ENCODE results near the gene ATXN1.

ATXN1 gene

GRCh38 chr6:16754274-16754673 is 7.0 kb downstream of the ATXN1 start:
- Histone ChIP-seq H3K4me1 (ENCODE audit: low read depth, poor library complexity, severe bottlenecking) (peaks cover 27% of the 10 kb centered on the region), H4K20me1 (ENCODE audit: insufficient read depth) (no peaks in the 10 kb centered on the region), H2AFZ (ENCODE audit: low read depth) (no peak overlapping the region), H3K4me3 (IDR thresholded peaks at IDR 0.05; ENCODE audit: insufficient read depth, low read depth, low read length) (no peak overlapping the region), H3K9ac (no peak overlapping the region), H3K4me2 (no peak overlapping the region), H3K27me3 (ENCODE audit: insufficient read depth, low read depth) (no peaks in the 10 kb centered on the region), H3K27ac (no peak overlapping the region), H3K79me2 (ENCODE audit: insufficient read depth, low read depth) (peaks cover 58% of the 10 kb centered on the region), H3K36me3 (ENCODE audit: insufficient read depth) (no peaks in the 10 kb centered on the region; the same call in 1 of the 2 replicates)
- no peak for TF ChIP-seq CTCF (conservative IDR thresholded peaks at IDR 0.05; ENCODE audit: low read depth, low read length)

- Histone ChIP-seq H3K27ac (no peak overlapping the region), H3K9ac (no peak overlapping the region), H4K20me1 (ENCODE audit: insufficient read depth) (no peaks in the 10 kb centered on the region), H2AFZ (ENCODE audit: low read depth) (no peak overlapping the region), H3K79me2 (ENCODE audit: insufficient read depth, low read depth) (peaks cover 56% of the 10 kb centered on the region), H3K4me2 (no peak overlapping the region), H3K36me3 (ENCODE audit: insufficient read depth) (no peaks in the 10 kb centered on the region; the same call in 1 of the 2 replicates), H3K4me1 (ENCODE audit: low read depth, poor library complexity, severe bottlenecking) (peaks cover 22% of the 10 kb centered on the region), H3K4me3 (IDR thresholded peaks at IDR 0.05; ENCODE audit: insufficient read depth, low read depth, low read length) (no peak overlapping the region), H3K27me3 (ENCODE audit: insufficient read depth, low read depth) (no peaks in the 10 kb centered on the region)
- TF ChIP-seq CTCF (conservative IDR thresholded peaks at IDR 0.05; ENCODE audit: low read depth, low read length), result no peak
These were observed 7.9 kb downstream of the ATXN1 start for GRCh38 chr6:16753341-16753740.

- Histone ChIP-seq H3K27me3 (ENCODE audit: insufficient read depth, low read depth) (no peaks in the 10 kb centered on the region), H3K79me2 (ENCODE audit: insufficient read depth, low read depth) (peaks cover 52% of the 10 kb centered on the region), H3K4me2 (no peak overlapping the region), H3K9ac (no peak overlapping the region), H3K4me3 (IDR thresholded peaks at IDR 0.05; ENCODE audit: insufficient read depth, low read depth, low read length) (no peak overlapping the region), H2AFZ (ENCODE audit: low read depth) (no peak overlapping the region), H3K36me3 (ENCODE audit: insufficient read depth) (no peaks in the 10 kb centered on the region; the same call in 1 of the 2 replicates), H3K4me1 (ENCODE audit: low read depth, poor library complexity, severe bottlenecking) (peaks cover 13% of the 10 kb centered on the region), H4K20me1 (ENCODE audit: insufficient read depth) (no peaks in the 10 kb centered on the region), H3K27ac (no peak overlapping the region)
- TF ChIP-seq CTCF (conservative IDR thresholded peaks at IDR 0.05; ENCODE audit: low read depth, low read length), result no peak
These were observed 8.9 kb downstream of the ATXN1 start for GRCh38 chr6:16752206-16752866.

GRCh38 chr6:16751251-16751946 is 9.9 kb downstream of the ATXN1 start:
- TF ChIP-seq CTCF (conservative IDR thresholded peaks at IDR 0.05; ENCODE audit: low read depth, low read length), result no peak
- no peak overlapping the region for H3K4me2 ChIP-seq
- no peak overlapping the region for H3K4me3 ChIP-seq (IDR thresholded peaks at IDR 0.05; ENCODE audit: insufficient read depth, low read depth, low read length)
- H3K79me2 ChIP-seq (ENCODE audit: insufficient read depth, low read depth), result peaks cover 43% of the 10 kb centered on the region
- no peak overlapping the region for H3K27ac ChIP-seq
- H3K4me1 ChIP-seq (ENCODE audit: low read depth, poor library complexity, severe bottlenecking), result peaks cover 3% of the 10 kb centered on the region
- no peak overlapping the region for H3K9ac ChIP-seq
- H3K36me3 ChIP-seq (ENCODE audit: insufficient read depth), result no peaks in the 10 kb centered on the region; the same call in 1 of the 2 replicates
- no peak overlapping the region for H2AFZ ChIP-seq (ENCODE audit: low read depth)
- no peaks in the 10 kb centered on the region for H3K27me3 ChIP-seq (ENCODE audit: insufficient read depth, low read depth)
- no peaks in the 10 kb centered on the region for H4K20me1 ChIP-seq (ENCODE audit: insufficient read depth)

All from KMS-11 (cell line).